ENCODE data around the gene COLEC11. TPM values are rescaled to one million over a fixed set of nuclear protein-coding genes. Genes with fewer than 3 reads are reported as not detected.

Gene COLEC11
- total RNA-seq, 4 donors from 2014 or later, result 0.56 to 2.3 (median 1.0) TPM; not detected in 1

DNA sequence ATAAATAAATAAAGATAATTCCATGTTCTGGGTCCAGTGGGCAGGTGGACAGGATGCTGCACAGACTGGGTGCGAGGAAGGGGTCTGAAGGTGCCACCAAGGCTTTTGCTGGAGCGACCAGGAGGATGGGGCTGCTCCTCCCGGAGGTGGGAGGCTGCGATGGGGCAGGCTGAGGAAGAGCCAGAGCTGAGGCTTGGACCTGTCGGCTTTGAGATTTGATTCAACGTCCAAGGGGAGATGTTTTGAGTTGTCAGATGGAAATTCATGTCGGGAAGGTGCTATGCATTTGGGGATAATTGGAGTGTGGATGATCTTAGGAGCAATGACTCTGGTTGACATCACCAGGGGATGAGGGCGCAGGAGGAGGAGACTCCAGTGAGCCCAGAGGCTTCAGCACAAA lies 74.7 kb downstream of the COLEC11 start:
- Histone ChIP-seq H3K27me3 (peaks cover 0 to 22% (median 0%) of the 10 kb centered on the region in 4 donors), H3K4me3 (no peak overlapping the region), H3K27ac (no peak overlapping the region), H3K9me3 (no peaks in the 10 kb centered on the region), H3K36me3 (no peaks in the 10 kb centered on the region), H3K4me1 (peaks cover 0 to 6% (median 0%) of the 10 kb centered on the region in 3 donors)
- TF ChIP-seq POLR2A (IDR thresholded peaks at IDR 0.05) (no peak), CTCF (IDR thresholded peaks at IDR 0.05) (no peak)
- intact Hi-C loops (cut with DNase I), result no loop called here
- no peak for DNase-seq
- 77 to 85% methylated on average over 8 of the region's 8 CpGs for WGBS, 2 donors

DNA sequence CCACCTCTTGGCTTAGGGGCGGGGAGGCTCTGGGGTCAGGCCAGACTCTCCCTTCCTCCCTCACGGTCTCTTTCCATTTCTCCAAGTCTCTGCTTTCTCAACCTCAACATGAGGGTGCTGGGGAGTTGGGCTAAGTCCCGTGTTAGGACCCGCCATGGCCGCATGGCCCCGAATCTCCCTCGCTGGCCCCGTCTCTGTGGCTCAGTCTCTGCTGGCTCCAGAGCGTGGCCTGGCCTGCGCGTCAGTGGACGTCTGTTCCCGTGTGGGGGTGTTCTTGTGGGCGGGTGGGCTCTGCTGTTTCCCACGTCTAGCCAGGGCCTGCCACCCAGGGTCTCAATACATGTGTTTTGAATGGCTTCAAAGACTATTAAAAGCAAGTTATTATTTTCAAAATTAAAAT lies 75.5 kb downstream of the COLEC11 start:
- H3K27ac ChIP-seq, result no peak overlapping the region
- TF ChIP-seq CTCF (IDR thresholded peaks at IDR 0.05) (no peak), POLR2A (IDR thresholded peaks at IDR 0.05) (no peak)
- peaks cover 0 to 22% (median 0%) of the 10 kb centered on the region in 4 donors for H3K27me3 ChIP-seq
- 65 to 68% methylated on average over 3 to 5 of the region's 15 CpGs for WGBS, 2 donors
- no peak for DNase-seq
- intact Hi-C loops (cut with DNase I), result no loop called here
- H3K4me3 ChIP-seq, result no peak overlapping the region
- H3K4me1 ChIP-seq, result no peaks in the 10 kb centered on the region
- H3K36me3 ChIP-seq, result no peaks in the 10 kb centered on the region
- H3K9me3 ChIP-seq, result no peaks in the 10 kb centered on the region

DNA sequence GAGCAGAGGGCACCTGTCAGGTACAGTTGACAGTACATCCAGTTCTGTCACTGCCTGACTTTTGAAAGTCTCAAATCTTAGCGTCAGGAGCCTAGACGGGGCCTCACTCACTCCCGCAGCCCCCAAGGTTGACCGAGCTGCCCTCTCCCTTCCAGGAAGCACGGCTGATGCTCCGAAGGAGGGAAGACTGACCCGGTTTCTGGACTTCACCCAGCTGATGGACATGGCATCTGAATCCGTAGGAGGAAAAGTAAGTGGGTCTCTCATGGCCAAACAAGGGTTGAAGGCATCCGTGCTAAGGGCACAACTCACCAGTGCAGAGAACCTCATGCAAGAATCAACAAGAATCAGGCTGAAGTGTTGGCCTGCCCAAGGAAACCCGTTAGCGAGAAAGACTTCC lies 76.0 kb downstream of the COLEC11 start:
- no peak for DNase-seq

GRCh38 chr2:3672861-3673678 lies 78.2 kb downstream of the COLEC11 start:
- TF ChIP-seq POLR2A (IDR thresholded peaks at IDR 0.05) (no peak), CTCF (IDR thresholded peaks at IDR 0.05) (no peak)
- 69 to 74% methylated on average over 6 to 8 of the region's 9 CpGs for WGBS, 2 donors
- no peaks in the 10 kb centered on the region for H3K36me3 ChIP-seq
- DNase-seq, result no peak
- intact Hi-C loops (cut with DNase I), result no loop called here
- no peak overlapping the region for H3K27ac ChIP-seq
- peaks cover 0 to 19% (median 0%) of the 10 kb centered on the region in 4 donors for H3K27me3 ChIP-seq
- no peaks in the 10 kb centered on the region for H3K9me3 ChIP-seq
- H3K4me1 ChIP-seq, result no peaks in the 10 kb centered on the region
- H3K4me3 ChIP-seq, result no peak overlapping the region

More for the DNA sequence above, 76.0 kb downstream of the COLEC11 start:
- Histone ChIP-seq H3K27me3 (peaks cover 0 to 19% (median 0%) of the 10 kb centered on the region in 4 donors), H3K4me3 (no peak overlapping the region), H3K27ac (no peak overlapping the region), H3K36me3 (no peaks in the 10 kb centered on the region), H3K9me3 (no peaks in the 10 kb centered on the region), H3K4me1 (no peaks in the 10 kb centered on the region)
- TF ChIP-seq POLR2A (IDR thresholded peaks at IDR 0.05), result no peak
- TF ChIP-seq CTCF (IDR thresholded peaks at IDR 0.05), result no peak
- 79 to 90% methylated on average over 5 to 9 of the region's 11 CpGs for WGBS, 2 donors
- intact Hi-C loops (cut with DNase I), result no loop called here

- 84 to 87% methylated on average over 9 of the region's 9 CpGs for WGBS, 2 donors
- Histone ChIP-seq H3K27ac (no peak overlapping the region), H3K9me3 (no peaks in the 10 kb centered on the region), H3K4me1 (no peaks in the 10 kb centered on the region), H3K4me3 (no peak overlapping the region), H3K27me3 (peaks cover 0 to 19% (median 0%) of the 10 kb centered on the region in 4 donors), H3K36me3 (no peaks in the 10 kb centered on the region)
- DNase-seq, result no peak
- intact Hi-C loops (cut with DNase I), result no loop called here
- TF ChIP-seq POLR2A (IDR thresholded peaks at IDR 0.05) (no peak), CTCF (IDR thresholded peaks at IDR 0.05) (no peak)
Observed at GRCh38 chr2:3674066-3674845, 79.3 kb downstream of the COLEC11 start.

All from esophagus squamous epithelium (tissue), 5 donors.